Trophoblast cell (in vitro differentiated cells and primary cell): ENCODE data around the gene KPNB1.

ENCODE experiments used
- DNase-seq, 2 donors: peaks; one replicate each; pipeline ENCODE4 v3.0.0-alpha.2; 2016
- H2AFZ ChIP-seq: 2 replicates; pipeline ENCODE4 v1.6.1; 2013; ENCODE audit warnings: low read length, moderate library complexity, mild to moderate bottlenecking; ENCODE audit not compliant: insufficient read depth, poor library complexity
- H2AK5ac ChIP-seq: 2 replicates; pipeline ENCODE4 v1.6.1; 2013; ENCODE audit warnings: mild to moderate bottlenecking, low read length
- H2BK120ac ChIP-seq: 2 replicates; pipeline ENCODE4 v1.6.1; 2013; ENCODE audit warnings: low read length, mild to moderate bottlenecking, moderate library complexity; ENCODE audit not compliant: insufficient read depth, poor library complexity
- H2BK12ac ChIP-seq: 2 replicates; pipeline ENCODE4 v1.6.1; 2013; ENCODE audit warnings: mild to moderate bottlenecking, low read length, moderate library complexity
- H2BK5ac ChIP-seq: 2 replicates; pipeline ENCODE4 v1.6.1; 2013; ENCODE audit warnings: low read length, low read depth, moderate library complexity, mild to moderate bottlenecking; ENCODE audit not compliant: poor library complexity
- H3K14ac ChIP-seq: 2 replicates; pipeline ENCODE4 v1.6.1; 2013; ENCODE audit warnings: mild to moderate bottlenecking, low read length
- H3K18ac ChIP-seq: 2 replicates; pipeline ENCODE4 v1.6.1; 2013; ENCODE audit warnings: mild to moderate bottlenecking, low read length
- H3K23ac ChIP-seq: 2 replicates; pipeline ENCODE4 v1.6.1; 2013; ENCODE audit warnings: low read length
- H3K27ac ChIP-seq: 2 replicates; pipeline ENCODE4 v1.5.1; 2013; ENCODE audit warnings: low read depth, mild to moderate bottlenecking, inconsistent platforms, low read length, moderate library complexity
- H3K27me3 ChIP-seq: 2 replicates; pipeline ENCODE4 v1.6.1; 2013; ENCODE audit warnings: inconsistent platforms, mild to moderate bottlenecking, low read length, moderate library complexity; ENCODE audit not compliant: insufficient read depth
- H3K36me3 ChIP-seq, 2 experiments: 1 replicate in 1 of 2; 2 replicates in 1 of 2; pipeline ENCODE4 v1.6.1; 2013; ENCODE audit warnings: low read length in 2 of 2, mild to moderate bottlenecking in 2 of 2, moderate library complexity in 1 of 2; ENCODE audit not compliant: insufficient read depth in 2 of 2, control insufficient read depth in 1 of 2
- H3K4ac ChIP-seq: 2 replicates; pipeline ENCODE4 v1.6.1; 2013; ENCODE audit warnings: low read depth, mild to moderate bottlenecking, low read length, moderate library complexity
- H3K4me1 ChIP-seq, 2 experiments: 1 replicate in 1 of 2; 2 replicates in 1 of 2; pipeline ENCODE4 v1.6.1; 2013; ENCODE audit warnings: low read length in 2 of 2, mild to moderate bottlenecking in 2 of 2, moderate library complexity in 1 of 2; ENCODE audit not compliant: insufficient read depth in 2 of 2, control insufficient read depth in 1 of 2
- H3K4me2 ChIP-seq: 2 replicates; pipeline ENCODE4 v1.6.1; 2013; ENCODE audit warnings: inconsistent platforms, mild to moderate bottlenecking, low read length, moderate library complexity
- H3K4me3 ChIP-seq: 2 replicates; pipeline ENCODE4 v1.5.1; 2013; ENCODE audit warnings: mild to moderate bottlenecking, low read depth, low read length, inconsistent platforms
- H3K79me1 ChIP-seq: one replicate; pipeline ENCODE4 v1.6.1; 2013; ENCODE audit warnings: low read length
- H3K79me2 ChIP-seq: 2 replicates; pipeline ENCODE4 v1.6.1; 2013; ENCODE audit warnings: low read length, mild to moderate bottlenecking; ENCODE audit not compliant: control insufficient read depth, insufficient read depth, poor library complexity
- H3K9ac ChIP-seq: 2 replicates; pipeline ENCODE4 v1.6.1; 2013; ENCODE audit warnings: mild to moderate bottlenecking, low read length
- H3K9me3 ChIP-seq: 2 replicates; pipeline ENCODE4 v1.6.1; 2013; ENCODE audit warnings: low read depth, mild to moderate bottlenecking, control low read depth, inconsistent platforms, low read length; ENCODE audit not compliant: insufficient read depth
- H4K12ac ChIP-seq: 2 replicates; pipeline ENCODE4 v1.6.1; 2013; ENCODE audit warnings: low read depth, mild to moderate bottlenecking, low read length, moderate library complexity
- H4K8ac ChIP-seq: 2 replicates; pipeline ENCODE4 v1.6.1; 2013; ENCODE audit warnings: low read depth, mild to moderate bottlenecking, low read length, moderate library complexity
- H4K91ac ChIP-seq: one replicate; pipeline ENCODE4 v1.6.1; 2013; ENCODE audit warnings: low read depth, mild to moderate bottlenecking, low read length, moderate library complexity
- WGBS: extraction: QIAGEN DNeasy Blood & Tissue Kit; methylation state at CpG from one replicate; pipeline ENCODE4 v1.1.7; 2013; ENCODE audit warnings: missing lambda C conversion rate; ENCODE audit not compliant: insufficient read length, insufficient coverage; ENCODE audit errors: extremely low coverage; 5-methylcytosine and 5-hydroxymethylcytosine counted together

KPNB1 gene

DNA sequence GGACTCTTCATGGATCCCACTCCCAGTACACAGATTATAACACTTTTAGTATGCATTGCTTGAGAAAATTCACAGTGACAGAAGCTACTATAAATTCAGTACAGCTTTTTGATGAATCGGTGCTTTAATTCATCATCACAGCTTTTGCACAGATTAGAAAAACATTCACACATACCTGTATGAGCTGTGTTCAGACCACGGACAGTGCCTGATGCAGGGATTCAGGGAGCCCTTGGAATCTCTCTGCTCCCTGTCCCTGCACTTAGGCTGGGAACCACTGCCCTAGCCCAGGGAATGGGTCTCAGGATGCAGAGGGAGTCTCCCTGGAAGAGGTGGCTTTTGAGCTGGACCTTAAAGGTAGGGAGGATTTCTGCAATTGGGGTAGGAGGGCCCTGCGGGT is 58.2 kb downstream of the KPNB1 start:
- no peak overlapping the region for H2BK5ac ChIP-seq

DNA sequence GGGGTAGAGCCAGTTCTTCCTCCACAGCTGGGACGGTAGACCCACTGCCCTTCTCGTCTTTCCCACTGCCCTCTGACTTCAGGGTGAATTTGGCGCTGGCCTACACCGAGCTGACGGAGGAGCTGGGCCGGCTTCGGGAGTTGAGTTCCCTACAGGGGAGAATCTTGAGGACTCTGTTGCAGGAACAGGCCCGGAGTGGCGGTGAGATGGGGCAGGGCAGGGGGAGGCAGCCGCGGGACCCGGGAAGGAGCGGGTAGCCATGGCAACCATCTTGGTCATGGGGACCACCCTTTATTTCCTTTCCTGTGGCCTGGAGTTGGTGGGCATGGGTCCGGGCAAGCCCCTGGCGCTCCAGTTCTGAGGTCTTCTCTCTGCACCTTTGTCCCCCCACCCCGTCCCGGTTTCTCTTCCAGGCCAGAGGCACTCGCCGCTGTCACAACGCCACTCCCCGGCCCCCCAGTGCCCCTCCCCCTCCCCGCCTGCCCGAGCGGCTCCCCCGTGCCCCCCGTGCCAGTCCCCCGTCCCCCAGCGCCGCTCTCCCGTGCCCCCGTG is 58.7 kb downstream of the KPNB1 start:
- Histone ChIP-seq H2AK5ac (no peak overlapping the region), H3K36me3 (peaks cover 3 to 7% of the 10 kb centered on the region in 2 experiments), H3K18ac (no peak overlapping the region), H3K4me2 (no peak overlapping the region), H2AFZ (no peak overlapping the region), H3K79me1 (no peaks in the 10 kb centered on the region), H4K12ac (no peak overlapping the region), H3K27ac (no peak overlapping the region), H4K91ac (no peak overlapping the region), H2BK120ac (no peak overlapping the region), H3K4ac (no peak overlapping the region), H3K9ac (no peak overlapping the region), H3K23ac (no peak overlapping the region), H3K14ac (no peak overlapping the region), H3K4me3 (no peak overlapping the region), H3K79me2 (no peaks in the 10 kb centered on the region), H2BK12ac (no peak overlapping the region), H2BK5ac (no peak overlapping the region), H4K8ac (no peak overlapping the region), H3K9me3 (no peaks in the 10 kb centered on the region), H3K27me3 (no peaks in the 10 kb centered on the region), H3K4me1 (no peaks in the 10 kb centered on the region)
- WGBS = no CpG with 5 or more reads among the region's 31 CpGs
- DNase-seq = no peak

More for the DNA sequence above, 58.2 kb downstream of the KPNB1 start:
- no peaks in the 10 kb centered on the region for H3K9me3 ChIP-seq
- H3K27me3 ChIP-seq = no peaks in the 10 kb centered on the region
- no peak overlapping the region for H4K8ac ChIP-seq
- H3K14ac ChIP-seq = no peak overlapping the region
- no peak overlapping the region for H3K4ac ChIP-seq
- WGBS = no CpG with 5 or more reads among the region's 3 CpGs
- H3K79me1 ChIP-seq = no peaks in the 10 kb centered on the region
- no peak overlapping the region for H3K4me3 ChIP-seq
- no peaks in the 10 kb centered on the region for H3K4me1 ChIP-seq
- no peak overlapping the region for H2BK12ac ChIP-seq
- no peak overlapping the region for H3K9ac ChIP-seq
- H3K36me3 ChIP-seq = peaks cover 3 to 7% of the 10 kb centered on the region in 2 experiments
- H2AK5ac ChIP-seq = no peak overlapping the region
- no peak overlapping the region for H3K4me2 ChIP-seq
- H3K23ac ChIP-seq = no peak overlapping the region
- DNase-seq = no peak
- H2AFZ ChIP-seq = no peak overlapping the region
- no peak overlapping the region for H4K91ac ChIP-seq
- H4K12ac ChIP-seq = no peak overlapping the region
- H3K18ac ChIP-seq = no peak overlapping the region
- no peak overlapping the region for H3K27ac ChIP-seq
- no peaks in the 10 kb centered on the region for H3K79me2 ChIP-seq
- H2BK120ac ChIP-seq = no peak overlapping the region

DNA sequence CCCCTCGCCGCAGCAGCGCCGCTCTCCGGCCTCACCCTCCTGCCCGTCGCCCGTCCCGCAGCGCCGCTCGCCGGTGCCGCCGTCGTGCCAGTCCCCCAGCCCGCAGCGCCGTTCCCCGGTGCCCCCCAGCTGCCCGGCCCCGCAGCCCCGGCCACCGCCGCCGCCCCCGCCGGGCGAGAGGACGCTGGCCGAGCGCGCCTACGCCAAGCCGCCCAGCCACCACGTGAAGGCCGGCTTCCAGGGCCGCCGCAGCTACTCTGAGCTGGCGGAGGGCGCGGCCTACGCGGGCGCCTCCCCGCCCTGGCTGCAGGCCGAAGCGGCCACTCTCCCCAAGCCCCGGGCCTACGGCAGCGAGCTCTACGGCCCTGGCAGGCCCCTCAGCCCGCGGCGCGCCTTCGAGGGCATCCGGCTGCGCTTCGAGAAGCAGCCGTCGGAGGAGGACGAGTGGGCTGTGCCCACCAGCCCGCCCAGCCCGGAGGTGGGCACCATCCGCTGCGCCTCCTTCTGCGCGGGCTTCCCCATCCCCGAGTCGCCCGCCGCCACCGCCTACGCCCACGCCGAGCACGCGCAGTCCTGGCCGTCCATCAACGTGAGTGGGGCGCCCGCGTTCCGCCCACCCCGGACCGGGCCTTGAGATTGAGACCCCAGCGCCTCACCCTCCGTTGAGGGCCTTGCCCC is 59.3 kb downstream of the KPNB1 start:
- no peak overlapping the region for H3K23ac ChIP-seq
- no peak overlapping the region for H2BK5ac ChIP-seq
- peak in 1 of 2 donors; percentile 7 for DNase-seq
- no peak overlapping the region for H4K91ac ChIP-seq
- no peak overlapping the region for H3K14ac ChIP-seq
- no peaks in the 10 kb centered on the region for H3K79me1 ChIP-seq
- H3K27ac ChIP-seq = no peak overlapping the region
- H3K9ac ChIP-seq = no peak overlapping the region
- no peaks in the 10 kb centered on the region for H3K27me3 ChIP-seq
- H3K4ac ChIP-seq = no peak overlapping the region
- H3K4me2 ChIP-seq = no peak overlapping the region
- no peak overlapping the region for H2AK5ac ChIP-seq
- no peak overlapping the region for H2BK120ac ChIP-seq
- H3K4me3 ChIP-seq = no peak overlapping the region
- no CpG with 5 or more reads among the region's 89 CpGs for WGBS
- H3K4me1 ChIP-seq = no peaks in the 10 kb centered on the region
- H4K8ac ChIP-seq = no peak overlapping the region
- no peaks in the 10 kb centered on the region for H3K9me3 ChIP-seq
- H3K79me2 ChIP-seq = no peaks in the 10 kb centered on the region
- H2AFZ ChIP-seq = no peak overlapping the region
- no peak overlapping the region for H3K18ac ChIP-seq
- no peak overlapping the region for H2BK12ac ChIP-seq
- H4K12ac ChIP-seq = no peak overlapping the region
- peaks cover 3 to 7% of the 10 kb centered on the region in 2 experiments for H3K36me3 ChIP-seq

DNA sequence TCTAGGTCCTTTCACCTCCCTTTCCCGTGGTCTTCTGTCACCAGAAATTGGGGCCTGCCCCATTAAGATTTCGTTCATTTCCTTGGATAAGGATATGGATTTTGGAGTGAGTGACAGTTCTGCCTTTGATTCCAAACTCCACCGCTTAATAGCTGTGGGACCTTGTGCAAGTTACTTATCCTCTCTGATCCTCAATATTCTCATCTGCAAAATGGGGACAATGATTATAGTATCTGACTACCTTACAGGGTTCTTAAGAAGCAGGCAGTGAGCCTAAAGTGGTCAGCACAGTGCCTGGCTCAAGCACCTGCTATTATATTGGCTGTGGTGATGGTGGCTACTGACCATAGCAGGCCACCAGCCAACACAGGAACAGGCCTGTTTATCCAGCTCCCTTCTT is 59.9 kb downstream of the KPNB1 start:
- H3K14ac ChIP-seq = no peak overlapping the region
- no peak overlapping the region for H2BK5ac ChIP-seq
- H3K9ac ChIP-seq = no peak overlapping the region
- H4K91ac ChIP-seq = no peak overlapping the region
- H3K23ac ChIP-seq = no peak overlapping the region
- no peaks in the 10 kb centered on the region for H3K79me1 ChIP-seq
- H3K36me3 ChIP-seq = peaks cover 3 to 7% of the 10 kb centered on the region in 2 experiments
- DNase-seq = no peak
- H2AK5ac ChIP-seq = no peak overlapping the region
- no peaks in the 10 kb centered on the region for H3K27me3 ChIP-seq
- H4K12ac ChIP-seq = no peak overlapping the region
- no peak overlapping the region for H2BK12ac ChIP-seq
- H3K18ac ChIP-seq = no peak overlapping the region
- H2AFZ ChIP-seq = no peak overlapping the region
- H3K9me3 ChIP-seq = no peaks in the 10 kb centered on the region
- no peak overlapping the region for H3K27ac ChIP-seq
- no CpG with 5 or more reads among the region's 3 CpGs for WGBS
- no peaks in the 10 kb centered on the region for H3K4me1 ChIP-seq
- no peak overlapping the region for H2BK120ac ChIP-seq
- H3K4me3 ChIP-seq = no peak overlapping the region
- H3K4ac ChIP-seq = no peak overlapping the region
- H3K4me2 ChIP-seq = no peak overlapping the region
- no peak overlapping the region for H4K8ac ChIP-seq
- no peaks in the 10 kb centered on the region for H3K79me2 ChIP-seq
